HG03196 (cell line): ENCODE results near the gene MTMR2.
"Not testable (repeated sequence)": the region's sequence is repeated elsewhere in the genome, so short reads cannot be mapped to it uniquely, and the experiment has no call there.

ENCODE experiments used
- ATAC-seq: cut with Tn5 transposase; IDR thresholded peaks from one replicate; pipeline ENCODE4 v1.9.1; 2021; ENCODE audit not compliant: unreplicated experiment

MTMR2 gene

GRCh38 chr11:95886462-95886861, 37.4 kb downstream of the MTMR2 start:
- no peak for ATAC-seq

- no peak for ATAC-seq
These were observed 39.1 kb downstream of the MTMR2 start for GRCh38 chr11:95884802-95885201.

- no peak for ATAC-seq
These were observed 39.5 kb downstream of the MTMR2 start for GRCh38 chr11:95884376-95884775.

- no peak for ATAC-seq
These were observed 40.5 kb downstream of the MTMR2 start for GRCh38 chr11:95883381-95883780.

GRCh38 chr11:95877291-95877690, 46.6 kb downstream of the MTMR2 start:
- no peak for ATAC-seq

GRCh38 chr11:95870877-95871276, 53.0 kb downstream of the MTMR2 start:
- not testable (repeated sequence) for ATAC-seq

- no peak for ATAC-seq
These were observed 56.8 kb downstream of the MTMR2 start for GRCh38 chr11:95867105-95867504.

GRCh38 chr11:95863486-95864140, 60.3 kb downstream of the MTMR2 start:
- ATAC-seq = no peak

GRCh38 chr11:95860024-95860423, 63.9 kb downstream of the MTMR2 start:
- not testable (repeated sequence) for ATAC-seq

- ATAC-seq = not testable (repeated sequence)
These were observed 69.5 kb downstream of the MTMR2 start for GRCh38 chr11:95854362-95854761.

GRCh38 chr11:95853862-95854261, 70.0 kb downstream of the MTMR2 start:
- ATAC-seq = no peak

GRCh38 chr11:95853138-95853537, 70.8 kb downstream of the MTMR2 start:
- no peak for ATAC-seq

GRCh38 chr11:95850137-95850536, 73.8 kb downstream of the MTMR2 start:
- ATAC-seq = no peak

- peak; percentile 57 for ATAC-seq
These were observed 74.7 kb downstream of the MTMR2 start for GRCh38 chr11:95849087-95849825.

- no peak for ATAC-seq
These were observed 78.7 kb downstream of the MTMR2 start for GRCh38 chr11:95845167-95845566.

- ATAC-seq = peak; percentile 71
These were observed 88.0 kb downstream of the MTMR2 start for GRCh38 chr11:95835768-95836488.

- ATAC-seq = no peak
These were observed 88.6 kb downstream of the MTMR2 start for GRCh38 chr11:95835351-95835750.

- ATAC-seq = no peak
These were observed 90.5 kb downstream of the MTMR2 start for GRCh38 chr11:95833378-95833777.

GRCh38 chr11:95832763-95833162, 91.1 kb downstream of the MTMR2 start:
- ATAC-seq = no peak

GRCh38 chr11:95831198-95831883, 92.6 kb downstream of the MTMR2 start:
- ATAC-seq = no peak

GRCh38 chr11:95829580-95830259, 94.2 kb downstream of the MTMR2 start:
- no peak for ATAC-seq
